ENCODE data around the gene ENTREP1.
"Not testable (repeated sequence)": the region's sequence is repeated elsewhere in the genome, so short reads cannot be mapped to it uniquely, and the experiment has no call there.

- not testable (repeated sequence) for TF ChIP-seq CTCF, EZH2phosphoT487, EZH2 (IDR thresholded peaks at IDR 0.05)
Measured at GRCh38 chr9:69439654-69440053, 114.6 kb downstream of the ENTREP1 start.

Measured in neural progenitor cell (in vitro differentiated cells).